Measurements from ENCODE around the gene FAM200C. TPM values are rescaled to one million over a fixed set of nuclear protein-coding genes. Genes with fewer than 3 reads are reported as not detected.

The FAM200C gene
- total RNA-seq, 2 experiments from 2014 or later = 0.48 to 0.68 TPM

DNA sequence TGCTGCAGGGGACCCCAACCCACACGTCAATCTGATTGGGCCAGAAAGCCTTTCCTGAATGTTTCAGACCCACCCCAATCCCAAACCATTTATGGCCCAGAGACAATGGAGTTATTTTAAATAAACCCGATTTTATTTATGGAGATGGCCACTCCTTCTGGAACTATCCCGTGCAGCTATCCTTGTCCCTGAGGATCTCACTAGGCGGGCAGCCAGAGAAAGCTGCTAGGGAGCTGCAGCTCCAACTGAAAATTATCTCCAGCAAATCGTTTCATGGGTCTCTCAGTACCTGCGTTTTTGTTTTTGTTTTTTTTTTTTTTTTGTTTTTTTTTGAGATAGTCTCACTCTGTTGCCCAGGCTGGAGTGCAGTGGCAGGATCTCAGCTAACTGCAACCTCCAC, 52.4 kb downstream of the FAM200C start:
- H3K27me3 Mint-ChIP-seq = no peaks in the 10 kb centered on the region
- no peak for DNase-seq
- no peak overlapping the region for H3K27ac Mint-ChIP-seq
- no peak overlapping the region for H3K4me3 Mint-ChIP-seq
- no peaks in the 10 kb centered on the region for H3K4me1 Mint-ChIP-seq
- no peaks in the 10 kb centered on the region for H3K9me3 Mint-ChIP-seq
- H3K36me3 Mint-ChIP-seq = no peaks in the 10 kb centered on the region

Other genes with a start within 250 kb of the FAM200C start
- not detected for gene FABP6, start 170.5 kb downstream of the FAM200C start, total RNA-seq
- gene CCNJL, start 87.5 kb downstream of the FAM200C start, total RNA-seq = not detected
- gene C1QTNF2, start 29.4 kb downstream of the FAM200C start, total RNA-seq = not detected
- gene SLU7, start 19.0 kb upstream of the FAM200C start, total RNA-seq = 10 to 100 TPM; 42.2 to 43.7 TPM
- 100 to 1,000 TPM; 102 to 105 TPM for gene PTTG1, start 21.8 kb upstream of the FAM200C start, total RNA-seq

Measured in activated naive CD8-positive, alpha-beta T cell treated with anti-CD3 and anti-CD28 coated beads for 36 hours (primary cell).